ENCODE measurements around the gene ZSWIM6.

The ZSWIM6 gene

GRCh38 chr5:61450493-61451279 lies 118.6 kb downstream of the ZSWIM6 start:
- no peak for DNase-seq

- DNase-seq = no peak
Observed at GRCh38 chr5:61455179-61456006, 123.3 kb downstream of the ZSWIM6 start.

GRCh38 chr5:61460471-61460870 lies 128.4 kb downstream of the ZSWIM6 start:
- DNase-seq = no peak

DNA sequence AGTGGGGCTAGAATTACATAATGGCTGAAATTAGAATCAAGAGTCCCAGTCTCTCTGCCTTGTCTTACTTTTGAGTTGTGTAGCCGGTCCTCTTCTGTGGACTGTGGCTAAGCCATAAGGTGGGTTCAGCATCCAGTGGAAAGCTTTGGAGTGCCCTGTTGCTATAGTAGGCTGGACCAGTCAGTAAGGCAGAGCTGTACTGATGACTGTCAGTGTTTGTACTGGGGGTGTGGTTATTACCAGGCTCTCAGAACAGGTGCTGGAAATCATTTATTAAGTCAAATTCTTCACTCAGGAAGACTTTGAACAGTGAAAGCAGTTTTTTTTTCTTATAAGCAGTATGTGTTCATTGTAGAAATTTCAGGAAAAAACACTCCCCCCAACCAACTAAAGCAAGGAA lies 129.4 kb downstream of the ZSWIM6 start:
- no peak for DNase-seq

DNA sequence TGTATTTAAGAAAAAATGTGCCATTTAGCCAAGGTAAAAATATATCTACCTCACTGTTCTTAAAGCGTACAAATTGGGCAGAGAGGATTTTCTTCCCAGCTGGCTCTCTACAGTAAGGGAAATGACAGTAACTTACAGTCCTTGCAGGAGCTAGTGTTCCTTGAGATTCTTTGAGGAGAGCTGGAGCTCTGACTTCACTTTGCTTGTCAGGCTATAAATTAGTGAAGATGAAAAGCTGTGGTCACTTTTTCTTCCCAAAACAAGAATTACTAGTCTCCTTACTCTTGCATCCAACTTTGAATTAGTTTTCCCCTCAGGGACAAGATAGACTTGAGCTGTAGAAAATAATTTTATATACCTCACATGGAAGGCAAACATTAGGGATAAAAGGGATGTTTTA lies 129.9 kb downstream of the ZSWIM6 start:
- DNase-seq = no peak

DNA sequence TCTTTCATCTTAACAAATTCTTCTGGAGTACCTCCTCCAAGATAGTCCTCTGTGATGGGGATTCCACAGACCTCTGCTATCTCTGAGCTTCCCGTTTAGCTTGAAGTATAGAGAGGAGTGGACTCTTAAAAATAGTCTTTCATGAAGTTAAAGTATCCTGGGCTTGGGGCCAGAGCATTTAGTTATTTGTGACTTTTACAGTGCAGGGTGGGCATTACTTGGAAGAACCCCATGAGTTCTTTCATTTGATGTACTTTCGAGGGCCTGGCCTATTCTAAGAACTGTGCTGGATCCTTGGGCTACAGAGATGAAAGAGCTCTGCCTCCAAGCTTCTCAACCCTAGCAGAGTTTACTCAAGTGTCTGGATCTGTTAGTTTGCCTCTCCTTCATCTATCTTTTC lies 131.5 kb downstream of the ZSWIM6 start:
- no peak for DNase-seq

GRCh38 chr5:61464512-61464911 lies 132.5 kb downstream of the ZSWIM6 start:
- DNase-seq = no peak

DNA sequence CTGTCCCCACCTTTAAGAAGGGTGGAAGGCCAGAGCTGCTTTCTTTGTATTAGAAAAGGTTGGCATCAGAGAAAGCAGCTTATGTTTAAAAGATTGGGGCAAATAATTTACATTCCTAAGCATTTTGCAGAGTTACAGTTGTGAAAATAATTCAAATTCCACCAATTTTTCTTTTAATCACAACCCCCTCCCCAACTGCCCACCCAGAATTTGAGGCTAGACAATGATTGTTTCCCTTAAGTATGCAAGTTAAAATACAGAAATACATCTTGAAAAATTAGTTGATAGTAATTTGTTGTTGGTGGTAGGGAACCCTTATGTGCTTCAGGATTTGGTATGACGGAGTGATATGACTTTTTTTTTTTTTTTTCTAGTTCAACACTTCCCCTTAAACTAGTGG lies 133.0 kb downstream of the ZSWIM6 start:
- no peak for DNase-seq

GRCh38 chr5:61465496-61465895 lies 133.4 kb downstream of the ZSWIM6 start:
- DNase-seq = no peak

- no peak for DNase-seq
Observed at GRCh38 chr5:61466017-61466416, 134.0 kb downstream of the ZSWIM6 start.

DNA sequence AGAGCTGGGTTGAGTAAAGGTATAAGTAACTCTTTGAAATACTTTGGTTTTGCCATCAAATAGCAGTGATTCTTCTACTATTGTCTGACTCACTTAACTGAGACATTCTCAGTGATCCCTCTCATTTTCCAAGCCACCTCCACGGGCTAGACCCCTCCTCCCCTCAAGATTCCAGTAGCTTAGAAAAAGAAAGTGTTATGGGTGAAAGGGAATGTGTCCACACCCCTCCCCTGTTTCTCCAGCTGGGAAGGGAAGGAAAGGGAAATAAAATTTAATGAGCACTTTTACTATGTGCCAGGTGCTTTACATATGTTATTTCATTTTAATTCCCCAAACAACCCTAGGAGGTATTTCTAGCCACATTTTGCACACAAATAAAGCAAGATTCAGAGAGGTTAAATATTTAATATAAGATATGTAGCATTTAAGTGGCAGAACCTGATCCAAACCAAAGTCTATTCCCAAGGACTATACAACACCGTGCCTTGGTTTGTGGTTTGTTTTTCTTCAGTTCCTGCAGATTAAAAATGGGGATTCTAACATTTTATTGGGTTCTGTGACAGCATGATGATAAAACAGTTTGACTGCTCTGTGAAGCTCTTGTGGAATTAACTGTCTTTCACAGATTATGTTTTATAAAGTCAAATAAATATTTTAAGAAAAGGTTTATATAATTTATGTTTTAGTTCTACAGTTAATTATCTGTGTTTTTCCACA lies 135.9 kb downstream of the ZSWIM6 start:
- no peak for DNase-seq

DNA sequence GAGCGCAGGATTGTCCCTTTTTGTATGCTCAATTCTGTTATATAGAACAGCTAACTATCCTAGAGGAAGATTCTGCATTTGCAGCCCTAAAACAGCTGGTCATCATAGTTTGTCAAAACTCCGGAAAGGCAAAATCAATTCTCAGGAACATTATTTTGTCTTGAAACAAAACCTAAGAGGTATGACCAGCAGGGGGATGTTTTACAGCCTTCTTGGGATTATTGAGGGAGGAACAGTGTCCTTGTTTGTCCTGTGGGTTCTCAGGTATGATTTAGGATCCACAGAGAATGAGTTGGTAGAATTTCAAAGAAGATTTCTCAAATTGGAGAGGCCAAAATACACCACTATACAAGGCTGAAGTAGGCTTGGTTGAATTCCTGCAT lies 136.4 kb downstream of the ZSWIM6 start:
- no peak for DNase-seq

- no peak for DNase-seq
Observed at GRCh38 chr5:61471352-61471751, 139.3 kb downstream of the ZSWIM6 start.

DNA sequence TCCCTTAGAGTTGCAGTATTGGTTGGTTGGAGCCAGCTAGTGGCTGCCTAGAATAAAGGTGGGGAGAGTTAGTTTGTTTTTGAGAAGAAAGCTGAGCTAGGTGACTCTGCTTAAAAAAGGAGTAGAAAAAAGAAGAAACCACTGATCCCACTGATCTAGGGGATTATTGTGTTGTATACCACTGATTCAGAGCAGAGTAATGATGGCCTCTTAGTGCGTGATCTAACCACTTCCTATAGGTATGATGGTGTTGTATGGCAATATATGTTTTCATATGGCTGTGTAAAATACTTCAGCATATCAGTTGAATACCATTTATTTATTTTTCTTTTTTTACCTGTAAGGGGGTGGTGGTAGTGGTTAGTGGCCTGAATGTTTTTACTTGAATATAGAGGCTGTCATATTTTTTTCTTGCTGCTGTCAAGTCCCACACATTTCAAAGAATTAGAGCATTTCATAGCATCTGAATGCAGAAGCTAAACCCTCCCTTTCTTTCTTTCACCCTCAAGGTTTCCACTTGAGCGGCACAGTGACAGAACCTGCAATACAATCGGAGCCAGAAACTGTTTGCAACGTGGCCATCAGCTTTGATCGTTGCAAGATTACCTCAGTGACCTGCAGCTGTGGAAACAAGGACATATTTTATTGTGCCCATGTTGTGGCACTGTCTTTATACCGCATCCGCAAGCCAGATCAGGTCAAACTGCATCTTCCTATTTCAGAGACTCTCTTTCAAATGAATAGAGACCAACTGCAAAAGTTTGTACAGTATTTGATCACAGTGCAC lies 140.3 kb downstream of the ZSWIM6 start:
- no peak for DNase-seq

DNA sequence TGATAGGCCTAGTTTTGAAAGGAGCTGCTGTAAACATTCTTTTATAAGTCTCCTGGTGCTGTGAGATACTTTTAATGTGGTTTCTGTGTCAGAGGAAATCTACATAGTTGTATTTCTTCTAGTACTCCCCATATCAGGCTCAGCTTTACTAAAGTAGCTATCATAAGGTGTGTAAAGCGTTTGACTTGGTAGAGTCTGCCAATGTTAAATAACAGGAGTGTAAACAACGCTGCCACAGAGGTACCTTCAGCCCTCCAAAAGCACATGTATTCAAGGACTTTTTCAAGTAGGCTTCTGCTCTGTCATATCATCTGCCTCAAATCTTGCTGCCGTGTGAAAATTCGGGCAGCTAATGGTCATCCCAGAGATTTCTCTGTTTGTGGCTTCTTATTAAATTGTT lies 142.7 kb downstream of the ZSWIM6 start:
- DNase-seq = no peak

GRCh38 chr5:61477788-61478187 lies 145.7 kb downstream of the ZSWIM6 start:
- DNase-seq = no peak

DNA sequence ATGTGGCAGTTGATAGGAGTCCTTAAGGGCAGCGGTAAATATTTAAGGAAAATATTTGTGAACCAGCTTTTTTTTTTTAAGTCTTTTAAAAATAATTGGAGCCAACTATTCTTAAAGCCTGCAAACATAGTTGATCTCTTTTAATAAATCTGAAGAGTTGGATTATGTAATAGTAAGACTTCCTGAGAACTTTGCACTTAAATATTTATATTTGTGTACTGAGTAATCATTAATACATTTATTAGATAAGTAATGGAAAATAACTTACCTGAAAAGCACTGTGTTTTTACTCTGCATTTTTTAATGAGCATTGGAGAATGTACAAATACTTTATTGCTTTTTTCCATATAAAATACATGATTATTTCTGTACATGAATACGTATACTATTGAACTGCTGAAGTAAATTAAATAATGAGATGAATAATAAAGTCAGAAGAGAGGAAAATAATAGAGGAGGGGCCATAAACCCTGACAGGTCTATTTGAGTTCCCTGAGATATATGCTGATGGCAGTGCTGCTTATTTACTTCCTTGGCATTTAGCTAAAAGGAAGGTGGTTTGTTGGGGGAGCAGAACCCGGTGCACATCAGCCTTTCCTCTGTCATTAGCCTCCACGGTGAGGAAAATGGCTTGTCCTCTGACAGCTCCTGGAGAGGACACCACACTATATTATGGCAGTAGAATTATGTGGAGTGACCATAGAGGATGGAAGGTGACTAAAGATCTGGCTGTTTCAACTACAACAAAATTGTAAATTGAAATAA lies 148.0 kb downstream of the ZSWIM6 start:
- DNase-seq = no peak

GRCh38 chr5:61482980-61483379 lies 150.9 kb downstream of the ZSWIM6 start:
- DNase-seq = no peak

- no peak for DNase-seq
Observed at GRCh38 chr5:61486476-61486875, 154.4 kb downstream of the ZSWIM6 start.

- DNase-seq = no peak
Observed at GRCh38 chr5:61489574-61489973, 157.5 kb downstream of the ZSWIM6 start.

DNA sequence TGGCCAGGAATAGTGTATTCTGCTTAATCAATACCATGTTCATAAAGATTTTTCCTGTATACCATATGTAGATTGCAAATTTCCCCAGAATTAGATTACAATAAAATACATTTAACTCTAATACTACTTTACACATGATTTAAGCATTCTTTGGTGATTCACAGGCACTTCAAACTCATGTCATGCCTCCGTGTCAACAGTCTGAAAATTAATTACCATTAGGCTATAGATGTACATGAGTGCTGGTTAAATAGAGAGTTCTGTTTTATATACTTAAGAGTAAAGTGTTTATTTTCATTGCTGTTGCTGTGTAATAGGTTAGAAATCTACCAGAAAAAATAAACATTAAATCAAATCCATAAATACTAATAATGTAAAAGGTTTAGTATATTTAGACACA lies 159.8 kb downstream of the ZSWIM6 start:
- DNase-seq = no peak

DNA sequence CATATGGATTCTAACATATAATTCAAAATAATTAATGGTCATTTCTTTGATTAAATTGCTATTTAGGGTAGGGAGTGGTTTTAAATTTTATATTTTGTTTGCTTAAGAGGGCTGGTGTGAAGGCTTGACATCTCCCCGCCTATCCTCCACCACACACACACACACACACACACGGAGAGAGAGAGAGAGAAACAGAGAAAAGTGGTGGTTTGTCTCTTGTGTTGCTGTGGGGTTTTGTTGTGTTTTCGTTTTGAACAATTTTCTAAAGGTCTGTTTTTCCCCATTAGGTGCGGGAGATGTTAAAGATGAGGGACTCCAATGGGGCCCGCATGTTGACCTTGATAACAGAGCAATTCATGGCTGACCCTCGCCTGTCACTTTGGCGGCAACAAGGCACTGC lies 161.9 kb downstream of the ZSWIM6 start:
- no peak for DNase-seq

Measured in NCI-H510A (cell line).